KBM-7 (cell line): ENCODE measurements around the gene ULBP3.
"Not testable (repeated sequence)": the region's sequence is repeated elsewhere in the genome, so short reads cannot be mapped to it uniquely, and the experiment has no call there.

Experiments used
- DNase-seq: peaks from one replicate; pipeline ENCODE4 v3.0.0-alpha.2; 2015
- in situ Hi-C: fragments of 300-500 bp; cut with MboI; formaldehyde crosslinking; loops from 2 replicates; pipeline ENCODE4 v1.14.3; 2020; ENCODE audit warnings: low sequenced_read_pairs, low pct_unique_long_range_greater_than_20kb, mixed read lengths

The ULBP3 gene

DNA sequence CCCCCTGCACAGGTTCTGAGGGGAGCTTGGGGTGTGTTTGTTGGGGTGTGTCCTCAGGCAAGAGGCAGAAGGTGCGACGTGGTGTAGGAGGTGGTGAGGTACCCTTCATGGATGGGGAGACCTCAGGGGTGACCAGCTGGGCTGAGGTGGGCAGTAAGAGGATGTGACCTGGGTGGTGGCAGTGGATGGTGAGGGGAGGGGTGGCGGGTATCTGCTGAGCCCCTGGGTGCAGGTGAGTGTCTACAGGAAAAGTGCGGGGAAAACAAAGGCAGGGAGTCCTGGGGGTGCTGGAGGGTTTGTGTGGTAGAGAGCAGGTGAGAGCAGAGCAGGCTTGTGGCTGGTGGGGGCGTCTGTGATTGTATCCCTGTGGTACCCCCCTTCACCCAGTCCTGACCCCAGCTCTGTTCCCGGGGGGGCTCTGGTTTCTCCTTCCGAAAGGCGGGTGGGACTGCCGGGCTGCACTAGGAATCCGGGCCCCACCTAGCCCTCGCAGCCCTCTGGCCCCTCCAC, 44.2 kb downstream of the ULBP3 start:
- DNase-seq = no peak
- in situ Hi-C loops = no loop called here

DNA sequence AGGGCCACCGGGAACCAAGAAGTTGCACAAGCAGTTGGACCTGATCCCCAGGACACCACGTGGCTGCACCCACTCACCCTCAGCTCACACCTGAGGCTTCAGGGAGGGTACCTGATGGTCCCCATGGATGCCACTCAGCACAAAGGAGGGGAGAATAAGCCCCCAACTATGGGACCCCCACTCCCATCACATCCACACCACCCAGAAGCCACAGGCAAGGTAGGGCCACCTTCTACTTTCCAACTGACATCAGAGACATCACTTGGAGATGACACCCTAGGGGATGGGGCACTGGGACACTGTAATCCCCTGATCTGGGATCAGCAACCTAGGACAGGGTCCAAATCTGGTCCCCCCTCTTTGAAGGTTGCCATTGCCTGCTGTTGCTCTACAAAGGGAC, 44.9 kb downstream of the ULBP3 start:
- in situ Hi-C loops, DNase-seq: not testable (repeated sequence)

DNA sequence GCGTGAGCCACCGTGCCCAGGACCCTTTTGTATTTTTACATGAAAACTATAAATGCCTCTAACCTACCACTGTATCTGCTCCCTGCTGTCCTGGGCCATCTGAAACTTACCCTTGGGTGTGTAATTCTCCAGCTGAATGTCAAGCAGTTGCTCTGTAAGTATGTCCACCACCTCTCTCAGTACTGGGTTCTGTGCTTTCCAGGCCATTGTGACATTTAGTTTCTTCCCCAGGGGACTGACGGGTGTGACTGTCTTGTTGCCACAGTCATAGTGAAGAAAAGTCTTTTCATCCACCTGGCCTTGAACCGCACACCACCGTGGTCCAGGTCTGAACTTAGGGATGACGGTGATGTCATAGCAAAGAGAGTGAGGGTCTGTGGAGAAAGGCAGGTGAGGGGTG, 47.1 kb downstream of the ULBP3 start:
- in situ Hi-C loops, DNase-seq: not testable (repeated sequence)

DNA sequence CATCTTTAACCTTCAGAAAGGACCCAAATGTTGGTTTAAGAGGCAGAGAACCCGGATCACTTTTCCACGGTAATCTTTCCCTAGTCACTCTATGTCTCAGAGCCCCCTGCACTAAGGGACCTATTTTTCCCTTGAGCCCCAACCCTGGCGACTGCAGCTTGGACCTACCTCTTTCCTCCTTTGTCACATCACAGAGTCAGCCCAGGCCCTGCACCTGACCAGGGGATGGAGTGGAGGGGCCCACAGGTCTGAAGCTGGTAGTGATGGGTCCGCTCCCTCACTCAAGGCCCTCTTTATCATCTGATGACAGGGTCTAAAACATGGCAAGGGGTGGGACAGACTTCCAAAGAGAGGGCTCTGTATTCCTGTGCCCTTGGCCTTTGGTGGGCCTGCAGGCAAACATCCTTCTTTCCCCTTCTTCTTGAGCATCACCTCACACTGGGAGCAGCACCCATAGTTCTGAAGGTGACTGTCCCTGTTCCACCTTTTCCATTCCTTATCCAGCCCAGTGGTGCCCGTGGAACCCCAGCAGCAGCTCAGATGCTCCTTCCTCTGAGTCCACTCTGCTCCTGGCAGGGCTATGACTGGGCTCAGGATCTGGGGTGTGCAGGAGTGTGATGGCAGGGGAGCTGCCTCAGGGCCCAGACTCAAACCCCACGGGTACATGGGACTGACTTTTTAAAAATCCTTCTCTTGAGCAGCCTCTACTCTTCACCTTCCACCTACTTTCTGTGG, 49.9 kb downstream of the ULBP3 start:
- in situ Hi-C loops = no loop called here
- DNase-seq = no peak

DNA sequence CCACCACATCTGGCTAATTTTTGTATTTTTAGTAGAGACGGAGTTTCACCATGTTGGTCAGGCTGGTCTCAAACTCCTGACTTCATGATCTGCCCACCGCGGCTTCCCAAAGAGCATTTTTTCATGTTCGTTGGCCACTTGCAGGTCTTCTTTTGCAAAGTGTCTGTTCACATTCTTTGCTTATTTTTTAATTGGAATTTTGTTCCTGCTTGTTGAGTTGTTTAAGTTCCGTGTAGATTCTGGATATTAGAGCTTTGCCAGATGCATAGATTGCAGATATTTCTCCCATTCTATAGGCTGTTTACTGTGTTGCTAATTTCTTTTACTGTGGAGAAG, 51.8 kb downstream of the ULBP3 start:
- in situ Hi-C loops, DNase-seq: not testable (repeated sequence)

DNA sequence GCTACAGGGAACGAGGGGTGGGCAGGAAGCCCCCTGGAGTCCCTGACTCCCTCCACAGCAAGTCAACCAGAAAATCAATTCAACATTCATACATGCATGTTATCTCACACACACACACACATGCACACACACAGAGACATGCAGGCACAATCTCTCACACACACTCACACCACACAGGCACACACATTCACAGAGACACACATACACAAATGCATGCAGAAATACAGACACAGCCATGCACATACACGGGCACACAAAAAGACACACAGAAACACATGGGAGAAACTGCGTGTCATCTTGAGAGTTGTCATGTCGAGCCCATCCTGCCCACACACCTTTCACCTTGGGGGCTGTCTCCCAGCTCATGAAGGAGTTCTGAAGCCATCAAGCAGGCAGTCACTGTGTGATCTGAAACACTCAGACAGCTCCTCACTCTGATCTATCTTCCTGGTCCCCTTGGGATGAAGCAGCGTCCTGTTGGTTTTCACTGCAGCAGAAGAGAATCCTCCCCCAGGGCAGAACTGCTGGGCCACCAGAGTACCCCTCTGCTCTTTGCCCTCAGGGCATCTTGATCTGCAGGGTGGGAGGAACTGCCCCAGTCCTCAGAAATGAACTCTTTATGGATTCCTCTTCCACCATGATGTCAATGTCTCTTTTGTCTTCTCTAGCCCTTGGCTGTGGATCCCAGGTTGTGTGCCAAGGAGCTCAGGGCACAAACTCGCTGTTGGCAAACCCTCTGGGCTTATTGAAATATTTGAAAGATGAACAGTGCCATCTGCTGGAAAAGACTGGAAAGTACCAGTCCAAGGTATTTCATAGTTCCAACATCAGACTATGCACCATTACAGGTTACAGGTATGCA, 52.4 kb downstream of the ULBP3 start:
- DNase-seq = peak; percentile 74
- in situ Hi-C loops = no loop called here

DNA sequence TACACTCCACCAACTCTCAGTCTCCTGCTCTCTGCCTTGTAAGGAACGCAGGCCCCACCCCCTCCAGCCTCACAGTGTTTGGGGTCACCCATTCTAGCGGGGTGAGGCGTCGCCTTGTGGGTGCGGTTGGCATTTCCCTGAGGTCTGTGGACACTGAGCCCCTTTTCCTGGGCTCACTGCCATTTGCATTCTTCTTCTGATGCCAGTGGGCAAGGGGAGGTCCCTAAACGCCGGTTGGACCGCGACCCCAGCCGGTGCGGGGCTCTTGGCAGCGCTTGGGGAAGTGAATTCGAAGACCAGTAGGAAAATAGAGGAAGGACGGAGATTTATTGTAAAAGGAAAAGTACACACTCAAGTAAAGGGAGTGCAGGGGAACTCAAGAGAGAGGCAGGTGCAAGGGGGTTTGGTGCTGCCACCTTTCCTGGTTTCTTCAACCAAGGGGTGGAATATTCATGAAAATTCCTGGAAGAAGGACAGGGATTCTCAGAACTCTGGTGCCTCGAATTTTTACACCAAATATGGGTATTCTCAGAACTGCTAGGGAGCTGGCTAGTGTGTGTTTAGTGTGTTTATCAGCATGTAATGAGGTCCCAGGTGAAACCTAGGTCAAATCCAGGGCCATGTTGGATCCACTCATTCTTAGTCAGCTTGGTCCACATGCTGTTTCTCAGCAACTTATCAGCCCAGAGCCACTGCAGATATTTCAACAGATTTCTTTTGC, 53.5 kb downstream of the ULBP3 start:
- in situ Hi-C loops, DNase-seq: not testable (repeated sequence)

DNA sequence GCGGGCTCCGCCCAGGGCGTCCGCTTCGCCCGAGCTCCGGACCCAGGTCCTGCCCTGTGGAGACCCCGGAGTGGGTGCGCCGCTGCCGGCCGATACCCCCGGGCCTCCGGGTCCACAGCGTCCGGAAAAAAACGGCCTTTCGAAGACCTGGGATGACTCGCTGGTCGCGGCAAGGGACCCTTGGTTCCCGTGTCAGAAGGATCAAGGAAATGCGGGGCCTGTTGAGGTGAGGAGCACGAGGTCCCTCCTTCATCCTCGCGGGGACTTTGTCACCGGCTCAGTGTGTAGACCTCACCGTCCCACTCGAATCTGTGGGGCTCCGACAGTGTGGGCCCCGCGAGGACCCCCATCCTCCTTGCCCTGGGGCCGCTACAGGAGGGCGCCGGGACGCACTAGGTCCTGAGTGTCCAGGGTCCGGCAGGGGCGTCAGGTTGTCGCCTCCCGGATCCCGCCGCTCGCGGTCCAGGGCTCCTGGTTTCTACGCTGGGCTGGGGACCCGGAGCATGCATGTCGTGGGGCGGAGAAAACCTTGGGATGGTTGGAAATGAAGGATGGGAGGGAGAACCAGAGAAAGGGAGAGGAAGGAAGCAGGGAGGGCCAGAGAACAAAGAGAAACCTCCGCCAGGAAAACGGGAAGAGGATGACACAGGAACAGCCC, 54.2 kb downstream of the ULBP3 start:
- in situ Hi-C loops, DNase-seq: not testable (repeated sequence)

DNA sequence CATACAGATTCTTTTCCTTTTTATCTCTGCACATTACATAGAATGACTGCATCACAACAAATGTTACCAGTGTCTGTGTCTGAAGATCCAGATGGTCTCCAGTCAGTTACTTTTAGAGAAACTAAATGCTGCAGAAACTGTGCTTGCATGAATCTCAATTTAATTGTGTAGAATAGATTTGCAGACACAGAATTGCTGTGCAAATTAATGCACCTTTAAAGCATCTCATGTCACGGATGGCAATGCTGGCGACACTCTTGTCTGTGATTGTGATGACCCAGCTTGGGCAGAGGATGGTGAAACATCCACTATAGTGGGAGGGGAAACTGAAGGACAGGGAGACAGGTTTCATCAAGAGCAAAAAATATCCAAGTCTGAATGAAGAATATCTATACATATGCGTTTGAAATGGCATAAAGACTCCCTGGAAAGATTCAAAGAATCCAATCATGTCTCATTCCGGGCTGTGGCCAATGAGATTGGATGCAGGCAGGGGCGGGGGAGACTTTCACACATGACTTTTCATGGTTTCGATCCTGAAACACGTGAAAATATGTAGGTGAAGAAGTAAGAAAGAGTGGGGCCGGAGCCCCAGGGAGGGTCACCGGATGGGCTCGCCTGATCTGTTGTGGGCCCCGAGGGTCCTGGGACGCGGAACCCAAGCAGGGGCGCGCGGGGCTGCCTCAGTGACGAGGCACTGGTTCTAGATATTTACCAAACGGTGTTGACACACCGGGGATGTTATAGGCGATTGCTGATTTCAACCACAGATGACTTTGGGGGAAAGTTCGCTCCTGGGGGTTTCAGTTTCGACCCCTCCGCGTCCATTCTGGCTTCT, 54.9 kb downstream of the ULBP3 start:
- in situ Hi-C loops, DNase-seq: not testable (repeated sequence)

DNA sequence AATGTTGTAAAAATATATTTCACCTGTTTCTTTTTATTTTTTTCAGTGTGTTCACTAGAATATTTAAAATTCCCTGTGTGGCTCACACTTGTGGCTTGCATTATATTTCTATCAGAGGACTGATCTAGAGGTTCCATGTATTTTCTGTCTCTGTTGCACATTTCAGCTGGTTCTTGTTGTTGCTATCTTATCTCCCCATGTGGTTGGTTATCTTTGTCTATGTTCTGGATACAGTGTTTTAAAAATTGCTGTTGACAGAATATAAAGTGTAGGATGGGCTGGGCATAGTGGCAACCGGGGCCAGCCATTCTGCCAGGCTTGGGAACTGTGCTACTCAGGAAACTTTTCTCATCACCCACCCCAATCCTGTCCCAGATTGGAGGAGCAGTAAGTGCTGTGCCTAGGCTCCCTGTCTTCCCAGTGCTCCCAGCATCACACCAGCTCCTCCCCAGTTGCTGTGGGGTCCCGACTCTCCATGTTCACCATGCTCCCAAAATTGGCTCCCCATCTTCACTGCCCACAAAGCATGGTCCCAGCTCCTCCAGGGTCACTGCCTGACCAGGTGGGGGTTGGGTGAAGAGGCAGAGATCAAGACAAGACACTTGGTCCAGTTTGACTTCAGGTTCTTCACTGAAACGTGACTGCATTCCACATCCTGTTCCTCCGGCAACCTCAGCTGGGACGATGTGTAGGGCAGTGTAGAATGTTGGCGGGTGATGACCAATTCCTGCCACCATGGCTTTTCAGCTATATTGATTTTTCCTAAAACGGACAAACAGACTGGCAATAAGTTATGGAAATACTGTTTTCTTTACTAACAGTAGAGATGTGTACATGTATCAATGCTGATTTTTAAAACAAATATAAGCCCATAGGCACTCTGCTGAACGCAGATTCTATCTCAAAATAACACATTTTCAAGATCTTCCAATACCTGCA, 55.8 kb downstream of the ULBP3 start:
- DNase-seq, in situ Hi-C loops: not testable (repeated sequence)
